ENCODE results near the gene CDH4.

Gene CDH4

DNA sequence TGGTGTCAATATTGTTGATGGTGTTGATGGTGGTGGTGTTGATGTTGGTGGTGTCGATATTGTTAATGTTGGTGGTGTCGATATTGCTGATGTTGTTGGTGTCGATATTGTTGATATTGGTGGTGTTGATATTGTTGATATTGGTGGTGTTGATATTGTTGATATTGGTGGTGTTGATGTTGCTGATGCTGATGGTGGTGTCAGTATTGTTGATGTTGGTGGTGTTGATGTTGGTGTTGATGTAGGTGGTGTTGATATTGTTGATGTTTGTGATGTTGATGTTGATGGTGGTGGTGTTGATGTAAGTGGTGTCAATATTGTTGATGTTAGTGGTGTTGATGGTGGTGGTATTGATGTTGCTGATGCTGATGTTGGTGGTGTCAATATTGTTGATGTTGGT is 240.0 kb downstream of the CDH4 start:
- H3K27ac ChIP-seq (ENCODE audit: low read length), result no peak overlapping the region
- no peak overlapping the region for H3K4me3 ChIP-seq (ENCODE audit: low read depth in 1 of 2, low read length in 2 of 2)
- H3K9me3 ChIP-seq (ENCODE audit: control insufficient read depth in 1 of 2, low read length in 2 of 2), result no peaks in the 10 kb centered on the region
- H3K27me3 ChIP-seq (ENCODE audit: low read depth, low read length), result no peaks in the 10 kb centered on the region
- H3K36me3 ChIP-seq (ENCODE audit: control insufficient read depth in 1 of 2, insufficient read depth in 2 of 2, low read length in 2 of 2), result no peaks in the 10 kb centered on the region
- H3K4me1 ChIP-seq (ENCODE audit: control insufficient read depth in 1 of 2, insufficient read depth in 2 of 2, low read length in 2 of 2), result no peaks in the 10 kb centered on the region

DNA sequence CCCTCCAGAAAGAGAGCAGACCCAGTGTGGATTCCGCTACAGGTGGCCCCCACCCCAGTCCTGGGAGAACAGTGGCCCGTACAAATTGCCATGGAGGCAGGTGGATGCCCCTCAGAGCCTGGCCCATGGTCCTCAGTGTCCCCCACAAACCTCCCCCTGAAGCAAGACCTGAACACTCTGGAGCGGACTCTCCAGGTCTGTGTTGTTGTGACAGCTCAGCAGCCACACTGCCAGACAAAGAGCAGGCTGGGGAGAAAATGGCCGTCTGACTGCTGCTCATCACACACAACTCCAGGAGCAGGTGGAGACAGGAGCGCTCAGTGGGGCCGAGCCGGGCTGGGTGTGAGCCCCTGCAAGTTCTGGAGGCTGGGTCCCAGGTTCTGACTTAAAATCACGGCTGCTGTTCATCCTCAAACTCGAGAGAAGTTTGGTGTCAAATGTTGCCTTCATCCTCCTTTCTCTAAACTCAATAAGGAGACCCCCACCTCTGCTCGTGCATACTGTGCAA is 241.8 kb downstream of the CDH4 start:
- Histone ChIP-seq H3K27me3 (ENCODE audit: low read depth, low read length) (no peaks in the 10 kb centered on the region), H3K4me1 (ENCODE audit: control insufficient read depth in 1 of 2, insufficient read depth in 2 of 2, low read length in 2 of 2) (no peaks in the 10 kb centered on the region), H3K36me3 (ENCODE audit: control insufficient read depth in 1 of 2, insufficient read depth in 2 of 2, low read length in 2 of 2) (no peaks in the 10 kb centered on the region), H3K27ac (ENCODE audit: low read length) (no peak overlapping the region), H3K9me3 (ENCODE audit: control insufficient read depth in 1 of 2, low read length in 2 of 2) (no peaks in the 10 kb centered on the region), H3K4me3 (ENCODE audit: low read depth in 1 of 2, low read length in 2 of 2) (no peak overlapping the region)

- no peak overlapping the region for H3K4me3 ChIP-seq (ENCODE audit: low read depth in 1 of 2, low read length in 2 of 2)
- H3K4me1 ChIP-seq (ENCODE audit: control insufficient read depth in 1 of 2, insufficient read depth in 2 of 2, low read length in 2 of 2), result no peaks in the 10 kb centered on the region
- H3K27me3 ChIP-seq (ENCODE audit: low read depth, low read length), result no peaks in the 10 kb centered on the region
- no peaks in the 10 kb centered on the region for H3K36me3 ChIP-seq (ENCODE audit: control insufficient read depth in 1 of 2, insufficient read depth in 2 of 2, low read length in 2 of 2)
- no peaks in the 10 kb centered on the region for H3K9me3 ChIP-seq (ENCODE audit: control insufficient read depth in 1 of 2, low read length in 2 of 2)
- no peak overlapping the region for H3K27ac ChIP-seq (ENCODE audit: low read length)
Observed at GRCh38 chr20:61494763-61495575, 242.9 kb downstream of the CDH4 start.

DNA sequence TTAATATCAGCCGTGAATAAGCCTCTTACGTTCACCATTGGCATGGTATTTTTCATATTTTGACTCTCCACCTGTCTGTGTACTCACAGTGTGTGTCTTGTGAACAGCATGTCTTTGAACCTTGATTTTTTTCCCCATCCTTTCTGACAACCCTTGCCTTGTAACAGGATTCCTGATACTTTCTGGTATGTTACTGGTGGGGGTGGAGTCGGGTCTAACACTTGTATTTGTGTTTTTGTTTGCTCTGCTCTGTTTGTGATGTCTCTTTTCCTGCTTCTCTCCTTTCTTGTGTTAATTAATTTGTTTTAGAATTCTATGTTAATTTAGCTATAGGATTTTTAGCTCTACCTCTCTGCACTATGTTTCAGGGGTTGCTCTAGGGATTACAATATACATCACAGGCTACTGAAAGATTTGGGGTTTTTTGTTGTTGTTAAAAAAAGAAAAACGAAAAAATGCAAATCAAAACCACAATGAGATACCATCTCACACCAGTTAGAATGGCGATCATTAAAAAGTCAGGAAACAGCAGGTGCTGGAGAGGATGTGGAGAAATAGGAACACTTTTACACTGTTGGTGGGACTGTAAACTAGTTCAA is 245.1 kb downstream of the CDH4 start:
- no peak overlapping the region for H3K27ac ChIP-seq (ENCODE audit: low read length)
- no peaks in the 10 kb centered on the region for H3K4me1 ChIP-seq (ENCODE audit: control insufficient read depth in 1 of 2, insufficient read depth in 2 of 2, low read length in 2 of 2)
- no peaks in the 10 kb centered on the region for H3K36me3 ChIP-seq (ENCODE audit: control insufficient read depth in 1 of 2, insufficient read depth in 2 of 2, low read length in 2 of 2)
- no peaks in the 10 kb centered on the region for H3K9me3 ChIP-seq (ENCODE audit: control insufficient read depth in 1 of 2, low read length in 2 of 2)
- no peak overlapping the region for H3K4me3 ChIP-seq (ENCODE audit: low read depth in 1 of 2, low read length in 2 of 2)
- H3K27me3 ChIP-seq (ENCODE audit: low read depth, low read length), result no peaks in the 10 kb centered on the region

GRCh38 chr20:61499859-61500554 is 247.9 kb downstream of the CDH4 start:
- H3K27me3 ChIP-seq (ENCODE audit: low read depth, low read length), result no peaks in the 10 kb centered on the region
- H3K9me3 ChIP-seq (ENCODE audit: control insufficient read depth in 1 of 2, low read length in 2 of 2), result no peaks in the 10 kb centered on the region
- H3K4me1 ChIP-seq (ENCODE audit: control insufficient read depth in 1 of 2, insufficient read depth in 2 of 2, low read length in 2 of 2), result no peaks in the 10 kb centered on the region
- no peaks in the 10 kb centered on the region for H3K36me3 ChIP-seq (ENCODE audit: control insufficient read depth in 1 of 2, insufficient read depth in 2 of 2, low read length in 2 of 2)
- H3K4me3 ChIP-seq (ENCODE audit: low read depth in 1 of 2, low read length in 2 of 2), result no peak overlapping the region
- H3K27ac ChIP-seq (ENCODE audit: low read length), result no peak overlapping the region

DNA sequence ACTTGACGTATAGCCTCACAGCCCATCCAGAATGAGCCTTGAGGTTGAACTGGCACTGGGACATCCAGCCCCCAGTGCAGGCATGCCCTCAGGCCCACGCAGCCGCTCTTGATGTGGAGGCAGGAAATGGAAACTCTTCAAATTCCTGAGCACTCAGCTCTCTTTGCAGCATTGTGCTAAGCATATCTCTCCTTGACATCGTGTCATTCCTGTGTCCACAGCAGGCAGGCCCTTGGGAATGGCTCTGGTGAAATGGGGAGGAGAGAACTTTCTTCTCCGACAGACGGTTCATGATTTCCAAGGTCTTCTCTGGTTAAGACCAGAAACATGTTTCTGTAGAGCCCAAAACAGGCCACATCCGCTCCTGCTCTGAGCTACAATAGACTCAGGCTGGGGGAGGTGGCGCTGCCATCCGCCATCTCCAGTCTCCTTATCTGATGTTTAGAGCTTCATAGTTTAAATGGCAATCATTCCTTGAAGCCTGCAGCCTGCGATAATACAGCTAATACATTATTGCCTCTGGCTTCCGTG is 248.8 kb downstream of the CDH4 start:
- no peaks in the 10 kb centered on the region for H3K36me3 ChIP-seq (ENCODE audit: control insufficient read depth in 1 of 2, insufficient read depth in 2 of 2, low read length in 2 of 2)
- H3K27ac ChIP-seq (ENCODE audit: low read length), result no peak overlapping the region
- no peaks in the 10 kb centered on the region for H3K9me3 ChIP-seq (ENCODE audit: control insufficient read depth in 1 of 2, low read length in 2 of 2)
- H3K27me3 ChIP-seq (ENCODE audit: low read depth, low read length), result no peaks in the 10 kb centered on the region
- no peaks in the 10 kb centered on the region for H3K4me1 ChIP-seq (ENCODE audit: control insufficient read depth in 1 of 2, insufficient read depth in 2 of 2, low read length in 2 of 2)
- H3K4me3 ChIP-seq (ENCODE audit: low read depth in 1 of 2, low read length in 2 of 2), result no peak overlapping the region

DNA sequence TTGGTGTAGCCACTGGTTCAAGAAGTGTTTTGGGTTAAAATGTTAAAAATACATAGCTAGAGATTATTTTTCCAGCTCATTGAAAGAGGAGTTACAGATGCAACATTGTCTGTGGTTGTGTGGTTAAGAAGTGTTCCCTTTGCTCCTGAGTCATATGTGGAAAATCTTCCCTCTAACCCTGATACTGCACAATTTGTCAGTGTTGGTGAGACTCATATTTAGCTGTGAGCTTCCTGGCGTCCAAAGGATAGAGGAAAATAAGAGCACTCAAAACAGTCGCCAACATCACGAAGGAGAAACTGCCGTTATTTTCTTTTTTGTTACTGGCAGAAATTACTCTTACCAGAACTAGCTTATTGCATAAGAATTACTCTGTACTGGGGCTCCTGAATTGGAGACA is 250.4 kb downstream of the CDH4 start:
- H3K9me3 ChIP-seq (ENCODE audit: control insufficient read depth in 1 of 2, low read length in 2 of 2), result no peaks in the 10 kb centered on the region
- no peaks in the 10 kb centered on the region for H3K36me3 ChIP-seq (ENCODE audit: control insufficient read depth in 1 of 2, insufficient read depth in 2 of 2, low read length in 2 of 2)
- no peak overlapping the region for H3K27ac ChIP-seq (ENCODE audit: low read length)
- H3K4me3 ChIP-seq (ENCODE audit: low read depth in 1 of 2, low read length in 2 of 2), result no peak overlapping the region
- H3K4me1 ChIP-seq (ENCODE audit: control insufficient read depth in 1 of 2, insufficient read depth in 2 of 2, low read length in 2 of 2), result no peaks in the 10 kb centered on the region
- H3K27me3 ChIP-seq (ENCODE audit: low read depth, low read length), result no peaks in the 10 kb centered on the region

GRCh38 chr20:61503106-61503505 is 251.0 kb downstream of the CDH4 start:
- no peaks in the 10 kb centered on the region for H3K36me3 ChIP-seq (ENCODE audit: control insufficient read depth in 1 of 2, insufficient read depth in 2 of 2, low read length in 2 of 2)
- no peak overlapping the region for H3K4me3 ChIP-seq (ENCODE audit: low read depth in 1 of 2, low read length in 2 of 2)
- no peaks in the 10 kb centered on the region for H3K27me3 ChIP-seq (ENCODE audit: low read depth, low read length)
- no peak overlapping the region for H3K27ac ChIP-seq (ENCODE audit: low read length)
- no peaks in the 10 kb centered on the region for H3K4me1 ChIP-seq (ENCODE audit: control insufficient read depth in 1 of 2, insufficient read depth in 2 of 2, low read length in 2 of 2)
- no peaks in the 10 kb centered on the region for H3K9me3 ChIP-seq (ENCODE audit: control insufficient read depth in 1 of 2, low read length in 2 of 2)

GRCh38 chr20:61505508-61505907 is 253.4 kb downstream of the CDH4 start:
- Histone ChIP-seq H3K36me3 (ENCODE audit: control insufficient read depth in 1 of 2, insufficient read depth in 2 of 2, low read length in 2 of 2) (no peaks in the 10 kb centered on the region), H3K9me3 (ENCODE audit: control insufficient read depth in 1 of 2, low read length in 2 of 2) (no peaks in the 10 kb centered on the region), H3K4me1 (ENCODE audit: control insufficient read depth in 1 of 2, insufficient read depth in 2 of 2, low read length in 2 of 2) (no peaks in the 10 kb centered on the region), H3K27ac (ENCODE audit: low read length) (no peak overlapping the region), H3K4me3 (ENCODE audit: low read depth in 1 of 2, low read length in 2 of 2) (no peak overlapping the region), H3K27me3 (ENCODE audit: low read depth, low read length) (no peaks in the 10 kb centered on the region)

- Histone ChIP-seq H3K36me3 (ENCODE audit: control insufficient read depth in 1 of 2, insufficient read depth in 2 of 2, low read length in 2 of 2) (no peaks in the 10 kb centered on the region), H3K27ac (ENCODE audit: low read length) (no peak overlapping the region), H3K9me3 (ENCODE audit: control insufficient read depth in 1 of 2, low read length in 2 of 2) (no peaks in the 10 kb centered on the region), H3K4me1 (ENCODE audit: control insufficient read depth in 1 of 2, insufficient read depth in 2 of 2, low read length in 2 of 2) (no peaks in the 10 kb centered on the region), H3K27me3 (ENCODE audit: low read depth, low read length) (no peaks in the 10 kb centered on the region), H3K4me3 (ENCODE audit: low read depth in 1 of 2, low read length in 2 of 2) (no peak overlapping the region)
Observed at GRCh38 chr20:61507778-61508177, 255.7 kb downstream of the CDH4 start.

- H3K27ac ChIP-seq (ENCODE audit: low read length), result no peak overlapping the region
- H3K4me1 ChIP-seq (ENCODE audit: control insufficient read depth in 1 of 2, insufficient read depth in 2 of 2, low read length in 2 of 2), result no peaks in the 10 kb centered on the region
- H3K36me3 ChIP-seq (ENCODE audit: control insufficient read depth in 1 of 2, insufficient read depth in 2 of 2, low read length in 2 of 2), result no peaks in the 10 kb centered on the region
- no peaks in the 10 kb centered on the region for H3K9me3 ChIP-seq (ENCODE audit: control insufficient read depth in 1 of 2, low read length in 2 of 2)
- H3K4me3 ChIP-seq (ENCODE audit: low read depth in 1 of 2, low read length in 2 of 2), result no peak overlapping the region
- no peaks in the 10 kb centered on the region for H3K27me3 ChIP-seq (ENCODE audit: low read depth, low read length)
Observed at GRCh38 chr20:61508301-61509096, 256.4 kb downstream of the CDH4 start.
